Body of pancreas (tissue), 4 donors: ENCODE measurements around the gene COX11.

Experiments used
- CTCF ChIP-seq, 7 experiments: fragments of 450-650 bp in 4 of 7; fragments of 200-600 bp in 3 of 7; sonication (generic) in 3 of 7; IDR thresholded peaks; one replicate each; pipeline ENCODE4 v1.5.1; 2016 to 2019; ENCODE audit warnings: antibody characterized with exemption in 7 of 7
- POLR2A ChIP-seq, 3 donors: fragments of 450-650 bp; IDR thresholded peaks; one replicate each; pipeline ENCODE4 v1.6.1; 2016; ENCODE audit warnings: antibody characterized with exemption in 3 of 3, mild to moderate bottlenecking in 2 of 3

DNA sequence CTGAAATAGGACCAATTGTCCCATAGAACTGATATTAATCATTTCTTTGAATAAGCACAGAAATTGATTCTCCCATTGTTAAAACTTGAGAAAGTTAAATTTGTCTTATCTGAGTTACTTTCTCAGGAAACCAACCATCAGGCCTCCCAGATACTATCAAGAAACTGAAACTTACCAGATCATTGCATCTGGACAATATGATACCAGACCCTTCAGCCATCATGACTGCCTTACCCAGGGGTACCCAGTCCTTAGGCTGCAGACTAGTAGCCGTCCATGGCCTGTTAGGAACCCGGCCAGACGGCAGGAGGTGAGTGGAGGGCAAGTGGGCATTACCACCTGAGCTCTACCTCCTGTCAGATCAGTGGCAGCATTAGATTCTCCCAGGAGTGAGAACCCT is 7.9 kb upstream of the COX11 start:
- TF ChIP-seq CTCF (IDR thresholded peaks at IDR 0.05) (no peak), POLR2A (IDR thresholded peaks at IDR 0.05) (no peak)
